SK-N-MC (cell line): ENCODE data around the gene METRNL.

ENCODE experiments used
- EZH2 ChIP-seq: fragments of 200-600 bp; sonication (generic); IDR thresholded peaks from one replicate; pipeline ENCODE4 v1.6.1; 2017; ENCODE audit warnings: antibody characterized with exemption
- FOXP2 ChIP-seq: optimal IDR thresholded peaks from 2 replicates; pipeline ENCODE3; 2011; ENCODE audit warnings: mild to moderate bottlenecking, moderate library complexity; ENCODE audit not compliant: insufficient read depth; ENCODE audit errors: extremely low read length, control extremely low read depth
- POLR2AphosphoS5 ChIP-seq: IDR thresholded peaks from 2 replicates; pipeline ENCODE4 v1.6.1; 2012; ENCODE audit warnings: mild to moderate bottlenecking, low read depth, low read length, borderline replicate concordance

- TF ChIP-seq EZH2: no peak
- TF ChIP-seq POLR2AphosphoS5: no peak
- no peak for TF ChIP-seq FOXP2
Observed at GRCh38 chr17:83058266-83058798, 21.1 kb upstream of the METRNL start.
